Ovary (tissue), 10 donors: ENCODE data around the gene SEPTIN7. TPM values are rescaled to one million over a fixed set of nuclear protein-coding genes. Genes with fewer than 3 reads are reported as not detected.
"Not testable (repeated sequence)": the region's sequence is repeated elsewhere in the genome, so short reads cannot be mapped to it uniquely, and the experiment has no call there.

Experiments used
- DNase-seq, 5 donors: peaks; one replicate each; pipeline ENCODE4 v3.0.0-alpha.2; 2019 to 2020
- H3K27ac ChIP-seq, 2 donors: fragments of 200-600 bp; one replicate each; pipeline versions ENCODE4 v1.5.1 to v1.8.0; 2019 to 2022
- H3K27me3 ChIP-seq: fragments of 200-600 bp; one replicate; pipeline ENCODE4 v1.8.0; 2022
- H3K36me3 ChIP-seq: fragments of 200-600 bp; sonication (generic); one replicate; pipeline ENCODE4 v1.5.1; 2019
- H3K4me1 ChIP-seq: one replicate; pipeline ENCODE4 v1.8.1; 2013; ENCODE audit warnings: mild to moderate bottlenecking, moderate library complexity; ENCODE audit not compliant: insufficient read depth
- H3K4me3 ChIP-seq: fragments of 200-600 bp; sonication (generic); one replicate; pipeline ENCODE4 v1.5.1; 2017
- H3K9me3 ChIP-seq, 2 donors: fragments of 200-600 bp in 1 of 2; sonication (generic) in 1 of 2; one replicate each; pipeline versions ENCODE4 v1.5.1 to v1.8.1; 2013 to 2019; ENCODE audit warnings: mild to moderate bottlenecking in 1 of 2, moderate library complexity in 1 of 2
- CTCF ChIP-seq, 3 donors: fragments of 450-650 bp in 2 of 3; fragments of 200-600 bp in 1 of 3; IDR thresholded peaks; one replicate each; pipeline versions ENCODE4 v1.5.1 to v1.8.0; 2016 to 2022; ENCODE audit warnings: antibody characterized with exemption in 3 of 3, mild to moderate bottlenecking in 1 of 3
- EP300 ChIP-seq: sonication (generic); formaldehyde crosslinking; IDR thresholded peaks from one replicate; pipeline ENCODE4 v1.6.1; 2017; ENCODE audit warnings: antibody characterized with exemption
- POLR2A ChIP-seq: fragments of 450-650 bp; IDR thresholded peaks from one replicate; pipeline ENCODE4 v1.6.1; 2017; ENCODE audit warnings: antibody characterized with exemption, mild to moderate bottlenecking, moderate library complexity
- WGBS, 3 donors: extraction: QIAGEN DNeasy Blood & Tissue Kit in 1 of 3; methylation state at CpG; one replicate each; pipeline versions ENCODE4 v1.1.5 to v1.1.7; 2013 to 2017; 5-methylcytosine and 5-hydroxymethylcytosine counted together
- intact Hi-C, 4 donors: fragments of 100-400 bp; cut with DNase I; formaldehyde crosslinking; loops; one replicate each; pipeline versions ENCODE4 v1.11.0 to v1.15.1; 2022 to 2023
- long read RNA-seq, 3 donors: library from polyadenylated mRNA in 2 of 3; unstranded in 2 of 3; transcript quantifications; one replicate each; pipeline ENCODE4 v2.0.0 and lab custom pipeline, GENCODE V29; 2021 to 2026
- polyA plus RNA-seq, 2 donors: library from polyadenylated mRNA; stranded (reverse); fragments of 200-250 nt in 1 of 2; fragments of 350-450 nt in 1 of 2; fragmentation: Illumina TruSeq in 1 of 2; extraction: RNeasy Lipid Tissue Mini Kit (QIAGEN cat#74804) in 1 of 2; gene quantifications; one replicate each; pipeline ENCODE4 v1.2.3, GENCODE V29; 2013 to 2014
- total RNA-seq, 7 donors: library from RNA; depleted of rRNA in 2 of 7; stranded (reverse); fragments of >200 nt in 2 of 7; fragmentation: NEBNext Ultra II Directional in 3 of 7; extraction: Animal tissue kit (Norgen Biotek cat#: 25700) in 3 of 7; gene quantifications; one replicate each; pipeline versions ENCODE4 v1.1.0 to v1.2.4, GENCODE V29; 2016 to 2023
- donor health status: DM: no; HTN: no; CAD: no; lungs with moderate emphysema.
- donor health status: DM: no; HTN: no; CAD: no.
- donor health status: Bipolar disorder and iron deficiency.
- donor health status: DM: yes; HTN: yes; CAD: no.
- donor health status: DM: no; HTN: no; CAD: no.
- donor health status: DM: yes; HTN: yes; CAD: no.

SEPTIN7 gene
- total RNA-seq: 100 to 1,000 TPM; 141 to 266 (median 234) TPM
- polyA plus RNA-seq: 100 to 1,000 TPM; 213 to 356 TPM
- long read RNA-seq, donor 1, full-length matches to known transcripts: 185 of 286 reads
- long read RNA-seq, donor 1, partial matches to known transcripts: 70 of 286 reads
- long read RNA-seq, donor 1, other reads (novel, unspliced or antisense): 31 of 286 reads
- long read RNA-seq, donor 2, full-length matches to known transcripts: 66 of 186 reads
- long read RNA-seq, donor 2, partial matches to known transcripts: 114 of 186 reads
- long read RNA-seq, donor 2, other reads (novel, unspliced or antisense): 6 of 186 reads
- long read RNA-seq, donor 3, full-length matches to known transcripts: 161 of 201 reads
- long read RNA-seq, donor 3, partial matches to known transcripts: 5 of 201 reads
- long read RNA-seq, donor 3, other reads (novel, unspliced or antisense): 35 of 201 reads

- Histone ChIP-seq H3K4me3 (peak within 1 kb of the TSS; percentile 98), H3K4me1 (peaks cover 3% of the 10 kb centered on the region), H3K27me3 (no peaks in the 10 kb centered on the region), H3K36me3 (no peaks in the 10 kb centered on the region), H3K9me3 (no peaks in the 10 kb centered on the region), H3K27ac (peak within 1 kb of the TSS; percentile 91 to 92)
- intact Hi-C loops: loop anchor here (2.0 to 10.0 kb wide), 6 partner anchors 46 to 106 kb away; no protein-coding TSS in a partner anchor
- TF ChIP-seq CTCF (IDR thresholded peaks at IDR 0.05) (no peak), EP300 (peak; percentile 7), POLR2A (peak; percentile 76)
- WGBS, 3 donors: 0 to 1% (median 0%) methylated on average over 47 to 62 of the region's 62 CpGs
- DNase-seq: peak; percentile 99
Measured at GRCh38 chr7:35800718-35801391, at the start of gene SEPTIN7. Gene SEPTIN7, plus strand, starts transcription at chr7:35801057. Its CDS starts 153 bp downstream, at chr7:35801210.

- H3K4me1 ChIP-seq: peaks cover 21% of the 10 kb centered on the region
- no peak for TF ChIP-seq EP300
- TF ChIP-seq CTCF (IDR thresholded peaks at IDR 0.05): no peak
- TF ChIP-seq POLR2A: no peak
- H3K4me3 ChIP-seq: no peak overlapping the region
- intact Hi-C loops: no loop called here
- H3K27me3 ChIP-seq: no peaks in the 10 kb centered on the region
- H3K9me3 ChIP-seq: no peaks in the 10 kb centered on the region
- no peaks in the 10 kb centered on the region for H3K36me3 ChIP-seq
- H3K27ac ChIP-seq: no peak overlapping the region
- WGBS, 3 donors: 89 to 92% (median 90%) methylated on average over 2 of the region's 2 CpGs
- DNase-seq: no peak
Measured at GRCh38 chr7:35752742-35753141, 48.1 kb upstream of the SEPTIN7 start.

- Histone ChIP-seq H3K27ac (peak overlapping the region in 1 of 2 donors; percentile 71), H3K9me3 (no peaks in the 10 kb centered on the region), H3K27me3 (no peaks in the 10 kb centered on the region), H3K4me3 (no peak overlapping the region), H3K36me3 (no peaks in the 10 kb centered on the region), H3K4me1 (peaks cover 21% of the 10 kb centered on the region)
- 14 to 18% (median 16%) methylated on average over 7 of the region's 7 CpGs for WGBS, 3 donors
- DNase-seq: peak; percentile 40 to 78 (median 53)
- TF ChIP-seq EP300: no peak
- intact Hi-C loops: loop anchor here in 1 of 4 donors (2.0 kb wide), 1 partner anchor 47 kb away; the partner anchor contains the start of gene SEPTIN7
Measured at GRCh38 chr7:35753761-35754603, 46.9 kb upstream of the SEPTIN7 start.

GRCh38 chr7:35754741-35755140, 46.1 kb upstream of the SEPTIN7 start:
- H3K9me3 ChIP-seq: no peaks in the 10 kb centered on the region
- H3K27me3 ChIP-seq: no peaks in the 10 kb centered on the region
- WGBS, 3 donors: 59 to 77% (median 68%) methylated on average over 1 of the region's 1 CpG
- H3K36me3 ChIP-seq: no peaks in the 10 kb centered on the region
- intact Hi-C loops: loop anchor here in 1 of 4 donors (2.0 kb wide), 1 partner anchor 46 kb away; the partner anchor contains the start of gene SEPTIN7
- peaks cover 18% of the 10 kb centered on the region for H3K4me1 ChIP-seq
- no peak for DNase-seq
- no peak overlapping the region for H3K4me3 ChIP-seq
- H3K27ac ChIP-seq: peak overlapping the region in 1 of 2 donors; percentile 71
- no peak for TF ChIP-seq EP300

- H3K9me3 ChIP-seq: no peaks in the 10 kb centered on the region
- peaks cover 14% of the 10 kb centered on the region for H3K4me1 ChIP-seq
- H3K27ac ChIP-seq: no peak overlapping the region
- no peak for TF ChIP-seq POLR2A
- no peak for TF ChIP-seq CTCF (IDR thresholded peaks at IDR 0.05)
- no peak for TF ChIP-seq EP300
- intact Hi-C loops: loop anchor here in 1 of 4 donors (2.0 kb wide), 1 partner anchor 45 kb away; the partner anchor contains the start of gene SEPTIN7
- 82 to 93% (median 92%) methylated on average over 3 of the region's 3 CpGs for WGBS, 3 donors
- no peak for DNase-seq
- H3K27me3 ChIP-seq: no peaks in the 10 kb centered on the region
- H3K36me3 ChIP-seq: no peaks in the 10 kb centered on the region
- H3K4me3 ChIP-seq: no peak overlapping the region
Measured at GRCh38 chr7:35755711-35756110, 45.1 kb upstream of the SEPTIN7 start.

- H3K27ac ChIP-seq, DNase-seq, H3K4me3 ChIP-seq, H3K9me3 ChIP-seq, H3K36me3 ChIP-seq, intact Hi-C loops, H3K27me3 ChIP-seq: not testable (repeated sequence)
- 71 to 95% (median 87%) methylated on average over 2 of the region's 2 CpGs for WGBS, 3 donors
- H3K4me1 ChIP-seq: peaks cover 15% of the 10 kb centered on the region
Measured at GRCh38 chr7:35756453-35756852, 44.4 kb upstream of the SEPTIN7 start.
